Right lobe of liver (tissue), 6 donors: ENCODE results near the gene CUL1. TPM values are rescaled to one million over a fixed set of nuclear protein-coding genes. Genes with fewer than 3 reads are reported as not detected.

Experiments used
- ATAC-seq, 4 donors: fragments of 200-7000 bp; cut with Tn5 transposase; one replicate each; pipeline ENCODE4 v1.9.1; 2020; ENCODE audit warnings: mild to moderate bottlenecking in 4 of 4, moderate library complexity in 4 of 4
- DNase-seq, 3 donors: peaks; one replicate each; pipeline ENCODE4 v3.0.0-alpha.2; 2020
- H3K27ac ChIP-seq, 3 donors: fragments of 200-600 bp; one replicate each; pipeline ENCODE4 v1.8.0; 2022
- H3K27me3 ChIP-seq, 2 donors: fragments of 200-600 bp; one replicate each; pipeline ENCODE4 v1.8.0; 2022
- H3K36me3 ChIP-seq, 4 donors: fragments of 200-600 bp; sonication (generic) in 1 of 4; one replicate each; pipeline versions ENCODE4 v1.5.1 to v1.8.0; 2017 to 2022; ENCODE audit warnings: control low read depth in 1 of 4
- H3K4me1 ChIP-seq, 4 donors: fragments of 200-600 bp; sonication (generic) in 1 of 4; one replicate each; pipeline versions ENCODE4 v1.5.1 to v1.8.0; 2017 to 2022; ENCODE audit warnings: control low read depth in 1 of 4
- H3K4me3 ChIP-seq, 3 donors: fragments of 200-600 bp; one replicate each; pipeline ENCODE4 v1.8.0; 2022
- H3K9me3 ChIP-seq, 4 donors: fragments of 200-600 bp; sonication (generic) in 1 of 4; one replicate each; pipeline versions ENCODE4 v1.5.1 to v1.8.0; 2017 to 2022; ENCODE audit warnings: control low read depth in 1 of 4
- CTCF ChIP-seq, 4 donors: fragments of 200-600 bp in 3 of 4; fragments of 450-650 bp in 1 of 4; IDR thresholded peaks; one replicate each; pipeline versions ENCODE4 v1.5.1 to v1.8.0; 2016 to 2022; ENCODE audit warnings: antibody characterized with exemption in 4 of 4, mild to moderate bottlenecking in 2 of 4
- POLR2A ChIP-seq: fragments of 450-650 bp; IDR thresholded peaks from one replicate; pipeline ENCODE4 v1.6.1; 2017; ENCODE audit warnings: antibody characterized with exemption, mild to moderate bottlenecking
- WGBS: methylation state at CpG from one replicate; pipeline ENCODE4 v1.1.6; 2018; ENCODE audit warnings: low coverage, low lambda C conversion rate; ENCODE audit not compliant: insufficient coverage; ENCODE audit errors: missing lambda C conversion rate; 5-methylcytosine and 5-hydroxymethylcytosine counted together
- intact Hi-C, 2 donors: fragments of 100-400 bp; cut with DNase I; formaldehyde crosslinking; loops; one replicate each; pipeline versions ENCODE4 v1.11.2 to v1.14.1; 2022
- total RNA-seq, 6 experiments: library from RNA; depleted of rRNA in 2 of 6; stranded (reverse); fragments of >200 nt in 2 of 6; fragmentation: NEBNext Ultra II Directional in 3 of 6; extraction: Animal tissue kit (Norgen Biotek cat#: 25700) in 3 of 6; gene quantifications; one replicate each; pipeline versions ENCODE4 v1.1.0 to v1.2.4, GENCODE V29; 2016 to 2023
- donor health status: DM: no; HTN: yes; CAD: no.
- donor health status: DM: no; HTN: no; CAD: no.
- donor health status: DM: no; HTN: no; CAD: no.
- donor health status: DM: no; HTN: yes; CAD: no.
- donor health status: DM: no; HTN: yes; CAD: no.

CUL1 gene
- total RNA-seq, 6 experiments from 2014 or later = 22.3 to 46.3 (median 30.8) TPM

- intact Hi-C loops = no loop called here
- Histone ChIP-seq H3K27me3 (no peaks in the 10 kb centered on the region), H3K4me1 (no peaks in the 10 kb centered on the region), H3K27ac (no peak overlapping the region), H3K36me3 (no peaks in the 10 kb centered on the region), H3K4me3 (no peak overlapping the region), H3K9me3 (no peaks in the 10 kb centered on the region)
- no peak for DNase-seq
- 58% methylated on average over 2 of the region's 2 CpGs for WGBS
- TF ChIP-seq POLR2A (no peak), CTCF (IDR thresholded peaks at IDR 0.05) (no peak)
- ATAC-seq = no peak
These were observed 37.2 kb upstream of the CUL1 start for GRCh38 chr7:148661471-148661870.

- Histone ChIP-seq H3K4me3 (no peak overlapping the region), H3K9me3 (no peaks in the 10 kb centered on the region), H3K27me3 (no peaks in the 10 kb centered on the region), H3K36me3 (no peaks in the 10 kb centered on the region), H3K27ac (no peak overlapping the region), H3K4me1 (no peaks in the 10 kb centered on the region)
- TF ChIP-seq POLR2A = no peak
- no peak for TF ChIP-seq CTCF (IDR thresholded peaks at IDR 0.05)
- no peak for DNase-seq
- intact Hi-C loops = no loop called here
- 55% methylated on average over 2 of the region's 3 CpGs for WGBS
- ATAC-seq = no peak
These were observed 36.1 kb upstream of the CUL1 start for GRCh38 chr7:148662646-148663045.

GRCh38 chr7:148664324-148664723 lies 34.4 kb upstream of the CUL1 start:
- H3K36me3 ChIP-seq = no peaks in the 10 kb centered on the region
- no peak overlapping the region for H3K27ac ChIP-seq
- DNase-seq = no peak
- no peaks in the 10 kb centered on the region for H3K4me1 ChIP-seq
- intact Hi-C loops = no loop called here
- no peaks in the 10 kb centered on the region for H3K27me3 ChIP-seq
- WGBS = 39% methylated on average over 6 of the region's 6 CpGs
- no peaks in the 10 kb centered on the region for H3K9me3 ChIP-seq
- no peak for TF ChIP-seq CTCF (IDR thresholded peaks at IDR 0.05)
- TF ChIP-seq POLR2A = no peak
- no peak overlapping the region for H3K4me3 ChIP-seq
- ATAC-seq = no peak

- Histone ChIP-seq H3K9me3 (no peaks in the 10 kb centered on the region), H3K27me3 (no peaks in the 10 kb centered on the region), H3K4me3 (no peak overlapping the region), H3K27ac (no peak overlapping the region), H3K4me1 (no peaks in the 10 kb centered on the region), H3K36me3 (no peaks in the 10 kb centered on the region)
- 75% methylated on average over 4 of the region's 4 CpGs for WGBS
- DNase-seq (no peak), ATAC-seq (no peak)
- TF ChIP-seq POLR2A (no peak), CTCF (IDR thresholded peaks at IDR 0.05) (no peak)
- intact Hi-C loops = no loop called here
These were observed 33.5 kb upstream of the CUL1 start for GRCh38 chr7:148665221-148665620.

GRCh38 chr7:148669927-148670326 lies 28.8 kb upstream of the CUL1 start:
- H3K36me3 ChIP-seq = no peaks in the 10 kb centered on the region
- no peaks in the 10 kb centered on the region for H3K4me1 ChIP-seq
- 98% methylated on average over 3 of the region's 3 CpGs for WGBS
- intact Hi-C loops = no loop called here
- H3K27me3 ChIP-seq = no peaks in the 10 kb centered on the region
- H3K9me3 ChIP-seq = no peaks in the 10 kb centered on the region
- ATAC-seq (no peak), DNase-seq (no peak)
- H3K27ac ChIP-seq = no peak overlapping the region
- TF ChIP-seq CTCF (IDR thresholded peaks at IDR 0.05) (no peak), POLR2A (no peak)
- H3K4me3 ChIP-seq = no peak overlapping the region
